ENCODE data around the gene ATAD3A. TPM values are rescaled to one million over a fixed set of nuclear protein-coding genes. Genes with fewer than 3 reads are reported as not detected.

The ATAD3A gene
- total RNA-seq, 2 donors from 2014 or later, result 24.9 to 34.2 TPM

DNA sequence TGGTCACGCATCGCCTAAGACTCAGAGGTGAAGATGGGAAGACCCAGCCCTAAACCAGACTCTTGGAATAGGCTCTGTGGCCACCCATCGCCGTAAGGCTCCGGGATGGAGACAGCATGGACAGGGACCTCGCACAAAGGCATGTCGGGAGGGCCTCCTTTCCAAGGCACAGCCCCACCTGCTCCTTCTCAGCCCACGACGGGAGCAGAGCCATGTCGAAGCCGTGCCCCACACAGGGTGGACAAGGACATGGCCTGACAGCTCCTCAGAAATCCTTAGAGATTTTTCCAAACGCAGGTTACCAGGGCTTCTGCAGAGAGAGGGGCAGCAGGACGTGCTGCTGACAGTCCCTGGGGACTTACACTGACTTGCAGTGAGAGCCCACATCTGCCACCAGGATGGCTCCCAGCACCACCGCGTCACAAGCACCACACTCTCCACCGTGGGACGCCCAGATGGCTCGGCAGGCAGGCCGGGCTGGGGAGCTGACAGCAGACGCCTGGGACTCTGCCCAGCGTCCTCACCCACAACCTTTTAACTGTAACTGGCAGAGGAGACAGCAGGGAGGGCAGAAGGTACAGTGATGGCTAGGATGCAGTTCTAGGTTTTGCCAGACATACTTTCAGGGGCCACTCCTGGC is 50.7 kb downstream of the ATAD3A start:
- Mint-ChIP-seq H3K4me1 (ENCODE audit: low read depth) (peaks cover 8% of the 10 kb centered on the region), H3K27me3 (ENCODE audit: low read depth) (no peaks in the 10 kb centered on the region), H3K4me3 (no peak overlapping the region), H3K36me3 (ENCODE audit: insufficient read depth in 2 of 2) (peaks cover 6 to 27% of the 10 kb centered on the region in 2 donors), H3K27ac (no peak overlapping the region), H3K9me3 (no peaks in the 10 kb centered on the region)
- ATAC-seq (replicated peaks in 1 of 2) (no peak), DNase-seq (no peak)

DNA sequence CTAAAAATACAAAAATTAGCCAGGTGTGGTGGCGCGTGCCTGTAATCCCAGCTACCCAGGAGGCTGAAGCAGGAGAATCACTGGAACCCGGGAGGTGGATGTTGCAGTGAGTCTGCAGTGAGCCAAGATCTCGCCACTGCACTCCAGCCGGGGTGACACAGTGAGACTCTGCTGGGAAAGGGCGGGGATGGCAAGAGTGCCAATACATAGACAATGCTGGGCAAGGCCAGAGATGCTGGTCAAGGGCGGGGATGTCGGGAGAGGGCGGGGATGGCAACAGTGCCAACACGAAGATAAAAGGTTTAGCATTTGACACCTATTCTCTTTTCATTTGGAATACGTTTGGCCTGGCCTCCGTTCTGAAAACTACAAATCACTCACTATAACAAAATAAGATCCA is 51.7 kb downstream of the ATAD3A start:
- no peaks in the 10 kb centered on the region for H3K9me3 Mint-ChIP-seq
- peaks cover 6 to 27% of the 10 kb centered on the region in 2 donors for H3K36me3 Mint-ChIP-seq (ENCODE audit: insufficient read depth in 2 of 2)
- H3K4me1 Mint-ChIP-seq (ENCODE audit: low read depth), result peaks cover 8% of the 10 kb centered on the region
- no peak overlapping the region for H3K4me3 Mint-ChIP-seq
- DNase-seq, result no peak
- H3K27me3 Mint-ChIP-seq (ENCODE audit: low read depth), result no peaks in the 10 kb centered on the region
- ATAC-seq (replicated peaks in 1 of 2), result no peak
- H3K27ac Mint-ChIP-seq, result no peak overlapping the region

DNA sequence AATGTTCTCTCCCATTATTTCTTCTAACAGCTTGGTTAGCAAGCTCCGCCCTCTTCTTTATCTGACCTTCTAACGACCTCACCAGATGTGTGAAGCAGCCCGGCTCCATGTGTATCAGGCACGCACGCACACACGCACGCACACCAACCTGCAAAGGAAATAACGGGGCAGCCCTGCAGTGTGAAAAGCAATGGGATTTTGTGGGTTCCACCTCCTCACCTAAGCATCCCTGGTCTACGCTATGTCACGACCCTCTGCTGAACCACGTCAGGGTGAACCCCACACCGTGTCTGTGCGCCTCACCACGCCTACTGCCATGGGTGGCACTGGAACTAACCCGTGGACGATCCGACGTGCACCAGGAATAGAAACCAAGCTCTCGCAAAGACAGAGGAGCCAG is 52.3 kb downstream of the ATAD3A start:
- Mint-ChIP-seq H3K27ac (no peak overlapping the region), H3K27me3 (ENCODE audit: low read depth) (no peaks in the 10 kb centered on the region), H3K4me3 (no peak overlapping the region), H3K9me3 (no peaks in the 10 kb centered on the region), H3K4me1 (ENCODE audit: low read depth) (peaks cover 14% of the 10 kb centered on the region), H3K36me3 (ENCODE audit: insufficient read depth in 2 of 2) (peaks cover 6 to 27% of the 10 kb centered on the region in 2 donors)
- no peak for DNase-seq
- ATAC-seq (replicated peaks in 1 of 2), result no peak

DNA sequence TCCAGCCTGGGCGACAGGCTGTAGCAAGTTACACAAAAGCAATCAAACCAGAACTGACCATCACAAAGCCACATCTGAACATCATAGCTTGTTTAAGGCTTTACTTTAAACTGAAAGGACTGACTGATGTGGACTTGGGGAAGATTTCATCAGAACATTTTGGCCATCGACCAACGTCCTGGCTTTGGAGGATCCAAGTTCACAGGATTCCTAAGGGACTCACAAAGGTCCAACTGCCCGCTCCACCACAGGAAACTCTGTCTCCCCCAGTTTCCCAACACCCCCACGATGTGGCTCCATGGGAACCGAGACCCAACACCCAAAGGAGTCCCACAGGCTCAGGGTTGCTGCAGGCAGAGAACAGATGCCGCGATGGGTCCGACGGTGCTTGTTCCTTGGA is 53.4 kb downstream of the ATAD3A start:
- no peak overlapping the region for H3K27ac Mint-ChIP-seq
- H3K4me3 Mint-ChIP-seq, result no peak overlapping the region
- no peaks in the 10 kb centered on the region for H3K27me3 Mint-ChIP-seq (ENCODE audit: low read depth)
- no peak for DNase-seq
- no peaks in the 10 kb centered on the region for H3K9me3 Mint-ChIP-seq
- H3K4me1 Mint-ChIP-seq (ENCODE audit: low read depth), result peaks cover 24% of the 10 kb centered on the region
- peaks cover 8 to 28% of the 10 kb centered on the region in 2 donors for H3K36me3 Mint-ChIP-seq (ENCODE audit: insufficient read depth in 2 of 2)
- ATAC-seq (replicated peaks in 1 of 2), result no peak

DNA sequence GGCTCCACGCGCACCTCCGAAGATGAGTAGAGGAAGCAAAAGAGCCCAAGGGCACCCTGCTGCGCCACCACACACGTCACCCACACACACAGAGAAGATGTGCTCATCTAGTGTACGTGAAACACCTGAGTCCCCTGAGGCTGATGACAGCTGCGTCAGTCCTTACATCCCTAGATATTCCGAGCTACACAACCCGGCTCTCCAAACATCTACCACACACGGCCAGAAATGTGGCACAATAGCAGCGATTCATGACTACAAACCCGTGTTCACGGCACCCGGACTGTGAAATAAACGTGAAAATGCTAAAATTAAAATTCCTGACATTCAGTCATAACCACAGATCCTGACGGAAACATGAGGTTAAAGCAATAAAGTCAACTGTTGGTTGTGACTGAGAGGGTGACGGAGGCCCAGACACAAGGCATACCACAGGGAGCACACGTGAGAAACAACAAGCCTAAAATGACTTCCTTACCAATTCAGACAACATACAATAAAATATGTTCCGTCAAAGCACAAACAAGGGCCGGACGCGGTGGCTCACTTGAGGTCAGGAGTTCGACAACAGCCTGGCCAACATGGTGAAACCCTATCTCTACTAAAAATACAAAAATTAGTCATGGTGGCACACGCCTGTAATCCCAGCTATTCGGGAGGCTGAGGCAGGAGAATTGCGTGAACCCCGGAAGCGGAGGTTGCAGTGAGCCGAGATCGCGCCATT is 55.4 kb downstream of the ATAD3A start:
- H3K36me3 Mint-ChIP-seq (ENCODE audit: insufficient read depth in 2 of 2), result peaks cover 9 to 28% of the 10 kb centered on the region in 2 donors
- peak overlapping the region; percentile 82 for H3K27ac Mint-ChIP-seq
- no peak overlapping the region for H3K4me3 Mint-ChIP-seq

DNA sequence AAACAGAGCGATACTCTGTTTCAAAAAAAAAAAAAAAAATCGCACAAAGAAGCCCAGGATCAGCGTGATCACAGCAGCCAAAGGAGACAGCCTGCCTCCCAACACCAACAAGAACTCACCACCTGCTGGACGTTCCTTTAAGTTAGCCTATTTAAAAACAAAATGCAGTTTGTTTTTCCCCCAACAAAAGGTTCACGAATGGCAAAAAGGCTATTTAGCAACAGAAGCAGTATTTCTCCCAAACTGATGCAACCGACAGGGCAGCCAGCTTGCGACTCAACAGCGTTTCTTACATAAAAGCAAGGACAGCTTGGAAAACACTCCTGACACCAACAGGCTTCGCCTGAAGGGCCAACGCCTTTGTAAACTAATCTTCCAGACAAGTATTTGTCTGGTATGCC is 55.9 kb downstream of the ATAD3A start:
- peaks cover 9 to 26% of the 10 kb centered on the region in 2 donors for H3K36me3 Mint-ChIP-seq (ENCODE audit: insufficient read depth in 2 of 2)
- H3K4me1 Mint-ChIP-seq (ENCODE audit: low read depth), result peaks cover 34% of the 10 kb centered on the region
- H3K27me3 Mint-ChIP-seq (ENCODE audit: low read depth), result no peaks in the 10 kb centered on the region
- H3K9me3 Mint-ChIP-seq, result no peaks in the 10 kb centered on the region
- DNase-seq (no peak), ATAC-seq (replicated peaks in 1 of 2) (no peak)
- no peak overlapping the region for H3K4me3 Mint-ChIP-seq
- H3K27ac Mint-ChIP-seq, result peak overlapping the region; percentile 82

More for the DNA sequence above, 55.4 kb downstream of the ATAD3A start:
- Mint-ChIP-seq H3K9me3 (no peaks in the 10 kb centered on the region), H3K27me3 (ENCODE audit: low read depth) (no peaks in the 10 kb centered on the region), H3K4me1 (ENCODE audit: low read depth) (peaks cover 34% of the 10 kb centered on the region)
- ATAC-seq (replicated peaks in 1 of 2) (no peak), DNase-seq (no peak)

DNA sequence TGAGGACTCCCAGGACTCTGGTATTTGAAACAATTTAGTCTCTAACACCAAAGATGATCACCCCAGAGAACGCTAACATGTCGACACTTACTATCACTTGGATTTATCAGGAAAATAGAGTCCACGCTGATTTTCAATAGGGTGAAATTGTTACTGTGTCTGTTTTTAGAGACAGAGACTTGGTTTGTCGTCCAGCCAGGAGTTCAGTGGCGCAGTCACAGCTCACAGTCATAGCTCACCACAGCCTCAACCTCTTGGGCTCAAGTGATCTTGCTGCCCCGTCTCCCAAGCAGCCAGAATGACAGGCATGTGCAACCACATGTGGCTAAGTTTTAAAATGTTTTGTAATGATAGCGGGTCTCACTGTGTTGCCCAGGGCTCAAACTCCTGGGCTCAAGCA is 57.4 kb downstream of the ATAD3A start:
- Mint-ChIP-seq H3K4me1 (ENCODE audit: low read depth) (peaks cover 40% of the 10 kb centered on the region), H3K27ac (no peak overlapping the region), H3K9me3 (no peaks in the 10 kb centered on the region), H3K27me3 (ENCODE audit: low read depth) (no peaks in the 10 kb centered on the region), H3K36me3 (ENCODE audit: insufficient read depth in 2 of 2) (peaks cover 14 to 27% of the 10 kb centered on the region in 2 donors), H3K4me3 (no peak overlapping the region)
- ATAC-seq (replicated peaks in 1 of 2), result no peak
- no peak for DNase-seq

DNA sequence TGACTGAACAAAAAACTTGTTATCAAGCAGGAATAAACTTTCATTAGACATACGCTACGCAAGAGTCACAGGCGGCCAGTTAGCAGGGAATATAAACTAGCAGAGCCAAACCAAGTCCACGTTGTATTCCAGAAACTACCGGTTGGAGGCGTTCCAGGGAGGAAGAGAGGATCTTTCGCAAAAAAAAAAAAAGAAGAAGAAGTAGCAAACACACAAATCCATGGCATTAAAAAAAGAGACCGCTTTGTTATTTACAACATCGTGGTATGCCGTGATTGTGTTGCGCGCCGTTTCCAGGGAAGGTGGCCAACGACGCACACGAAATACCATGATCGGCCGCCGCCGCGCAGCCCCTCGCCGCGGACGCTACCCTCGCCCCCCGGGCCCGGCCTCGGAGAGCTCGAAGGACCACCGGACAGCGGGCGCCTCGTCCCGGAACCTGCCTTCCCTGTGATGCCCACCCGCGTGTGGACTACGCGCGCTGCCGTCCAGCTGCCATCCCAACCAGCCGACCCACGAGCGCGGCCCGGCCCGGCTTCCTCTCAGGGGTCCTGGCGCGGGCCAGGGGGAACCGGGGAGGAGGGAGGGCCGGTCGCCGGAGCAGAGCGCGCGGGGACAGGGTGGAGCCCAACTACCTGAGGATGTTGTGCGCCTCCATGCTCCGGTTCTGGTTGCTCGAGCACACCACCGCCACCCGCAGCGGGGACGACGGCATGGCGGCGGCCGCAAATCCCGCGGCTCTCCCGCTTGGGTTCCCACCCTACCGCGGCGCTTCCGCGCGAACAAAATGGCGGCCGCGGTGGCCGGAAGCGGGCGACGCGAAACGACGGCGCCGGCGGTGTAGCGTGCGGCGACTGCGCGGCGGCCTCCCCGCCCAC is 62.1 kb downstream of the ATAD3A start:
- H3K4me1 Mint-ChIP-seq (ENCODE audit: low read depth), result peaks cover 43% of the 10 kb centered on the region
- H3K9me3 Mint-ChIP-seq, result no peaks in the 10 kb centered on the region
- peak; percentile 77 to 81 for DNase-seq
- peaks cover 10 to 13% of the 10 kb centered on the region in 2 donors for H3K36me3 Mint-ChIP-seq (ENCODE audit: insufficient read depth in 2 of 2)
- peak; percentile 82 to 86 for ATAC-seq (replicated peaks in 1 of 2)
- peak overlapping the region; percentile 84 to 100 for H3K4me3 Mint-ChIP-seq
- no peaks in the 10 kb centered on the region for H3K27me3 Mint-ChIP-seq (ENCODE audit: low read depth)
- peak overlapping the region; percentile 100 for H3K27ac Mint-ChIP-seq

DNA sequence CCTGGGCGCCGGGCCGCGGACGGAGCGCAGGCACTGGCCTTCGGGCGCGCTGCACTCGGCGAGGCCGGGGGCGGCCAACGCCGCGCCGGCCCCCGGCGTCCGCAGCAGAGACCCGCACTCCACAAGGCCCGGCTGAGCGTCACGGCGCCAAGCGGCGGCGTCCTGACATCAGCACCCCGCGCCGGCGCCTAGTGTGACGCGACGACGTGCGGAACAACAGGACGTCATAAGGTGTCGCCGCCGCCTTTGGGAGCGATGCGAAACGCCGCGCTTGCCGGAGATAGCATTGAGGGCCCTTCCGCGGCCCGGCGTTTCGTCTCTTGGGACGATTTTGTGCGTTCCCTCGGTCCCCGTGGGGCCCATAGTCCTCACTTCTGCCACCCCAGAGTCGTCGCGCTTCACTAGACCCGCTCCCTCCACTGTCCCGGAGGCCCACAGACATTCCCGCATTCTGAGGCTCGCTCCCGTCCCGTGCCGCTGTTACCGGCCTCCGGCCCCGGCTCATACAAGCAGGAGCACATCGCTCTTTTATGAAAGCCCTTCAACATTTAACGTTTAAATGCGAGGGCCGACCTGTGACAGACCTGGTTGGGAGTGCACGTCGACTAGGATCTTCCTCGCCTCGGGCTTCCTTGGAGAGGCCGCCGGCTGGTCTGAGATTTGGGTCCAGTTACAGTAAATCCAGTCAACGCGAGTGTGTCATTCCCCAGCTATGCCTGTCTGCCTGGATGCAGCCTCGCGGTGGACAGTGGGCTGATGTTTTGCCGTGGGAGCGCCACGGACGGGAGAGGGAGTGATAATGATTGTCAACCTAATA is 63.0 kb downstream of the ATAD3A start, which contains the start of gene SSU72:
SSU72 (minus strand) TSS at position 143 of the 817 bp plus-strand sequence. CDS start 306 bp downstream, outside the sequence.
- peak; percentile 93 to 95 for DNase-seq
- peaks cover 35% of the 10 kb centered on the region for H3K4me1 Mint-ChIP-seq (ENCODE audit: low read depth)
- peak; percentile 95 for ATAC-seq (replicated peaks in 1 of 2)
- H3K27ac Mint-ChIP-seq, result peak within 1 kb of the TSS; percentile 100
- H3K4me3 Mint-ChIP-seq, result peak within 1 kb of the TSS; percentile 96 to 100
- H3K27me3 Mint-ChIP-seq (ENCODE audit: low read depth), result no peaks in the 10 kb centered on the region
- H3K36me3 Mint-ChIP-seq (ENCODE audit: insufficient read depth in 2 of 2), result peaks cover 10 to 13% of the 10 kb centered on the region in 2 donors
- H3K9me3 Mint-ChIP-seq, result no peaks in the 10 kb centered on the region

DNA sequence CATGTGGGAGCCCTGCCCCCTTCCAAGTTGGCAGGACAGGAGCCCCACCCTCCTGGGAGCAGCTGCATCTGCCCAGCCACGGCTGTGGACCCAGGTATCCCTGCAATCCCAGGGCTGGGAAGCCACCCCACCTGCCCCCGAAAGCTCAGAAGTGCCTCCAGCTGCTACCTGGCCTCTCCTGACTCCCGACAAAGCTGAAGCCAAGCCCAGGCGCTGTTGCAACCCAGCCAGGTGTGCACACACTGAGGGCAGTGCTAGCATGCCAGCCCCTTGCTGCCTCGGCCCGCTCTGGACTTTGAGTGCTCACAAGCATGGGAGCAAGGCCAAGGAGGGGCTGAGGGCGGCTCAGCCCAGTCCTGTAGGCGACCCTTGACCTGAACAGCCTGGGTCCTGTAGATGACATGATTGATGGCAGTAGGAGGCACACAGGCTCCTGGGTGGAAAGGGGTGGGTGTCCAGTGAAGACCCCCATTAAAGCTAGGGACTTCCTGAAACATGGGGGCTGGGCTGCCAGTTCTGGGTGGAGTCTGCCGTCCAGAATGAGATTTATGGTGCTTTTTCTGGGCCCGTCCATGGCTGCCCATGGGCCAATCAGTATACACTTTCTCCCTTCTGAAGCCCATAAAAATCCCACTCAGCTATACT is 65.5 kb downstream of the ATAD3A start:
- ATAC-seq (replicated peaks in 1 of 2), result no peak
- Mint-ChIP-seq H3K36me3 (ENCODE audit: insufficient read depth in 2 of 2) (peaks cover 5 to 6% of the 10 kb centered on the region in 2 donors), H3K4me1 (ENCODE audit: low read depth) (peaks cover 21% of the 10 kb centered on the region), H3K27me3 (ENCODE audit: low read depth) (peaks cover 6% of the 10 kb centered on the region), H3K4me3 (no peak overlapping the region), H3K27ac (no peak overlapping the region), H3K9me3 (no peaks in the 10 kb centered on the region)
- DNase-seq, result no peak

DNA sequence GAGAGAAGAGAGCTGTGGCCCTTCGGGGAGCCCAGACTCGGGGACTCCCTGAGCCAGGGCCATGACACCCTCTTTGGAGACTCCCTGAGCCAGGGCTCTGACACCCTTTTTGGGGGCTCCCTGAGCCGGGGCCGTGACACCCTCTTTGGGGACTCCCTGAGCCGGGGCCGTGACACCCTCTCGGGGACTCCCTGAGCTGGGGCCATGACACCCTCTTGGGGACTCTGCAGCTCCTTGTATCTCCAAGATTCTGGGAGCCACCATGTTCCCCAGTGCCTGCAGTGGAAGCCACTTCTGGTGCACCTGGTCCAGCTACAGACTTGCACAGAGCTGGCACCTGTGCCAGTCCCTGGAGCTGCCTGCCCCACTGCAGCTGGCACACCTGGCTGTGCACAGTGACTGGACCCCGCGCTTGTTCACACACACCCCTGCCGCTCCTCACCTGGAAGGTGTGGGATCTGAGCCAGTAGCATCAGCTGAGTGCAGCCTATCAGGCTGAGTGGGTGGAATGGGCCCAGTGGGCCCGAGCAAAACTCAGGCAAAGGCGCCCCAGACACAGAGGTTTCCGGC is 66.5 kb downstream of the ATAD3A start:
- Mint-ChIP-seq H3K9me3 (no peaks in the 10 kb centered on the region), H3K36me3 (ENCODE audit: insufficient read depth in 2 of 2) (peaks cover 3 to 4% of the 10 kb centered on the region in 2 donors), H3K4me1 (ENCODE audit: low read depth) (peaks cover 16% of the 10 kb centered on the region), H3K27ac (no peak overlapping the region), H3K27me3 (ENCODE audit: low read depth) (peaks cover 6% of the 10 kb centered on the region), H3K4me3 (no peak overlapping the region)
- ATAC-seq (replicated peaks in 1 of 2) (no peak), DNase-seq (no peak)
